ENCODE measurements around the gene CHRM1.

DNA sequence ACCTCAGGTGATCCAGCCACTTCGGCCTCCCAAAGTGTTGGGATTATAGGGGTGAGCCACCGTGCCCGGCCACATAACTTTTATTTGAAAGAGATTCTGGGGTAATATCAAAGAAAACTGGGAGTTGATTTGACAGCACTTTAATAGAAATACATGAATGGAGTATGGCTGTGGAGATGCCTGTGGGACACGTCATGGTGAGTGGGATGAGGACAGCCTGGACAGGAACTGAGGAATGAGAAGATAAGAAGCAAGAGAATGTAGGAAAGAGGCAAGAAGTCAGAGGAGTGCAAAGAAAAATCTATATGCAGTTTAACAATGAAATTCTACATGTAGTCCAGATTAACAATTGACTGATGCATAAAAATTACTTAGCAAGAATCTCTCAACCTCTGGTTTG lies 32.6 kb upstream of the CHRM1 start:
- TF ChIP-seq, protein P1, sequence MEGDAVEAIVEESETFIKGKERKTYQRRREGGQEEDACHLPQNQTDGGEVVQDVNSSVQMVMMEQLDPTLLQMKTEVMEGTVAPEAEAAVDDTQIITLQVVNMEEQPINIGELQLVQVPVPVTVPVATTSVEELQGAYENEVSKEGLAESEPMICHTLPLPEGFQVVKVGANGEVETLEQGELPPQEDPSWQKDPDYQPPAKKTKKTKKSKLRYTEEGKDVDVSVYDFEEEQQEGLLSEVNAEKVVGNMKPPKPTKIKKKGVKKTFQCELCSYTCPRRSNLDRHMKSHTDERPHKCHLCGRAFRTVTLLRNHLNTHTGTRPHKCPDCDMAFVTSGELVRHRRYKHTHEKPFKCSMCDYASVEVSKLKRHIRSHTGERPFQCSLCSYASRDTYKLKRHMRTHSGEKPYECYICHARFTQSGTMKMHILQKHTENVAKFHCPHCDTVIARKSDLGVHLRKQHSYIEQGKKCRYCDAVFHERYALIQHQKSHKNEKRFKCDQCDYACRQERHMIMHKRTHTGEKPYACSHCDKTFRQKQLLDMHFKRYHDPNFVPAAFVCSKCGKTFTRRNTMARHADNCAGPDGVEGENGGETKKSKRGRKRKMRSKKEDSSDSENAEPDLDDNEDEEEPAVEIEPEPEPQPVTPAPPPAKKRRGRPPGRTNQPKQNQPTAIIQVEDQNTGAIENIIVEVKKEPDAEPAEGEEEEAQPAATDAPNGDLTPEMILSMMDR (conservative IDR thresholded peaks at IDR 0.05; ENCODE audit: low read length), result no peak
- no peak for TF ChIP-seq EZH2phosphoT487 (IDR thresholded peaks at IDR 0.05; ENCODE audit: borderline replicate concordance, low read depth, low read length)
